AG08396 (cell line): ENCODE data around the gene MORC3.
"Not testable (repeated sequence)": the region's sequence is repeated elsewhere in the genome, so short reads cannot be mapped to it uniquely, and the experiment has no call there.

Source experiments
- DNase-seq: peaks from one replicate; pipeline ENCODE4 v3.0.0; 2012; ENCODE audit warnings: low spot score, mixed read lengths

Gene MORC3

GRCh38 chr21:36319767-36320420 is at the start of gene MORC3:
Gene MORC3 (plus strand): TSS chr21:36320197. CDS start chr21:36320265, 68 bp downstream.
- peak; percentile 99 for DNase-seq

- not testable (repeated sequence) for DNase-seq
Measured at GRCh38 chr21:36270786-36271695, 49.0 kb upstream of the MORC3 start.

GRCh38 chr21:36274128-36274527 is 45.9 kb upstream of the MORC3 start:
- DNase-seq: no peak

- no peak for DNase-seq
Measured at GRCh38 chr21:36282568-36283230, 37.3 kb upstream of the MORC3 start.

GRCh38 chr21:36283231-36283622 is 36.8 kb upstream of the MORC3 start:
- not testable (repeated sequence) for DNase-seq

GRCh38 chr21:36288651-36289243 is 31.2 kb upstream of the MORC3 start:
- no peak for DNase-seq

GRCh38 chr21:36291509-36291908 is 28.5 kb upstream of the MORC3 start:
- no peak for DNase-seq

- DNase-seq: no peak
Measured at GRCh38 chr21:36297406-36297937, 22.5 kb upstream of the MORC3 start.

- DNase-seq: peak; percentile 44
Measured at GRCh38 chr21:36297938-36298572, 21.9 kb upstream of the MORC3 start.

- DNase-seq: no peak
Measured at GRCh38 chr21:36306872-36307534, 13.0 kb upstream of the MORC3 start.

- DNase-seq: no peak
Measured at GRCh38 chr21:36310016-36310415, 10.0 kb upstream of the MORC3 start.

- not testable (repeated sequence) for DNase-seq
Measured at GRCh38 chr21:36313446-36313845, 6.6 kb upstream of the MORC3 start.

- not testable (repeated sequence) for DNase-seq
Measured at GRCh38 chr21:36316045-36316444, 4.0 kb upstream of the MORC3 start.

GRCh38 chr21:36316872-36317484 is 3.0 kb upstream of the MORC3 start:
- no peak for DNase-seq

GRCh38 chr21:36319406-36319766 is 611 bp upstream of the MORC3 start:
- not testable (repeated sequence) for DNase-seq

GRCh38 chr21:36320421-36321324 is 676 bp downstream of the MORC3 start:
- DNase-seq: peak; percentile 70

- peak; percentile 13 for DNase-seq
Measured at GRCh38 chr21:36321325-36322082, 1.5 kb downstream of the MORC3 start.

- no peak for DNase-seq
Measured at GRCh38 chr21:36322083-36322424, 2.1 kb downstream of the MORC3 start.

- no peak for DNase-seq
Measured at GRCh38 chr21:36323032-36323431, 3.0 kb downstream of the MORC3 start.
